IPS-20b (cell line): ENCODE measurements around the gene CYSLTR2.

Experiments
- H3K27ac ChIP-seq: one replicate; pipeline ENCODE4 v1.5.1; 2013; ENCODE audit warnings: low read length
- H3K27me3 ChIP-seq: 2 replicates; pipeline ENCODE4 v1.6.1; 2013; ENCODE audit warnings: mild to moderate bottlenecking, low read length, inconsistent platforms; ENCODE audit not compliant: insufficient read depth
- H3K36me3 ChIP-seq: 2 replicates; pipeline ENCODE4 v1.6.1; 2013; ENCODE audit warnings: low read depth, mild to moderate bottlenecking, inconsistent platforms, low read length, moderate library complexity; ENCODE audit not compliant: insufficient read depth
- H3K4me1 ChIP-seq: 2 replicates; pipeline ENCODE4 v1.6.1; 2013; ENCODE audit warnings: mild to moderate bottlenecking, control low read depth, inconsistent platforms, low read length, moderate library complexity; ENCODE audit not compliant: insufficient read depth
- H3K4me3 ChIP-seq: 2 replicates; pipeline ENCODE4 v1.5.1; 2013; ENCODE audit warnings: mild to moderate bottlenecking, low read length, inconsistent platforms
- H3K9ac ChIP-seq: 2 replicates; pipeline ENCODE4 v1.6.1; 2013; ENCODE audit warnings: low read depth, mild to moderate bottlenecking, inconsistent platforms, low read length, moderate library complexity
- H3K9me3 ChIP-seq: 2 replicates; pipeline ENCODE4 v1.6.1; 2013; ENCODE audit warnings: mild to moderate bottlenecking, low read depth, low read length, inconsistent platforms; ENCODE audit not compliant: insufficient read depth

Gene CYSLTR2

GRCh38 chr13:48653472-48653939 lies at the start of gene CYSLTR2:
CYSLTR2 (plus strand) TSS chr13:48653929; CDS start chr13:48706818, 52,889 bp downstream.
- no peak within 1 kb of the TSS for H3K4me3 ChIP-seq
- no peaks in the 10 kb centered on the region; the same call in 1 of the 2 replicates for H3K4me1 ChIP-seq
- no peaks in the 10 kb centered on the region for H3K9me3 ChIP-seq
- no peak within 1 kb of the TSS for H3K27ac ChIP-seq
- H3K9ac ChIP-seq = no peak within 1 kb of the TSS
- H3K27me3 ChIP-seq = no peaks in the 10 kb centered on the region
- H3K36me3 ChIP-seq = no peaks in the 10 kb centered on the region

- Histone ChIP-seq H3K4me3 (no peak overlapping the region), H3K27me3 (no peaks in the 10 kb centered on the region), H3K27ac (no peak overlapping the region)
Observed at GRCh38 chr13:48615049-48615448, 38.7 kb upstream of the CYSLTR2 start.

GRCh38 chr13:48618937-48619336 lies 34.8 kb upstream of the CYSLTR2 start:
- no peak overlapping the region for H3K27ac ChIP-seq
- H3K4me1 ChIP-seq = no peaks in the 10 kb centered on the region
- H3K9ac ChIP-seq = no peak overlapping the region
- H3K27me3 ChIP-seq = no peaks in the 10 kb centered on the region
- no peak overlapping the region for H3K4me3 ChIP-seq
- H3K9me3 ChIP-seq = peaks cover 28% of the 10 kb centered on the region
- no peaks in the 10 kb centered on the region for H3K36me3 ChIP-seq

More at GRCh38 chr13:48615049-48615448, 38.7 kb upstream of the CYSLTR2 start:
- Histone ChIP-seq H3K9ac (no peak overlapping the region), H3K36me3 (no peaks in the 10 kb centered on the region), H3K4me1 (no peaks in the 10 kb centered on the region), H3K9me3 (peaks cover 32% of the 10 kb centered on the region)

- Histone ChIP-seq H3K27ac (no peak overlapping the region), H3K9ac (no peak overlapping the region), H3K27me3 (no peaks in the 10 kb centered on the region), H3K9me3 (peaks cover 22% of the 10 kb centered on the region), H3K4me1 (no peaks in the 10 kb centered on the region), H3K4me3 (no peak overlapping the region), H3K36me3 (no peaks in the 10 kb centered on the region)
Observed at GRCh38 chr13:48621056-48621455, 32.7 kb upstream of the CYSLTR2 start.

GRCh38 chr13:48624016-48624415 lies 29.7 kb upstream of the CYSLTR2 start:
- no peak overlapping the region for H3K4me3 ChIP-seq
- no peaks in the 10 kb centered on the region for H3K27me3 ChIP-seq
- peaks cover 9% of the 10 kb centered on the region for H3K9me3 ChIP-seq
- H3K27ac ChIP-seq = no peak overlapping the region
- H3K4me1 ChIP-seq = no peaks in the 10 kb centered on the region
- no peak overlapping the region for H3K9ac ChIP-seq
- no peaks in the 10 kb centered on the region for H3K36me3 ChIP-seq

GRCh38 chr13:48624858-48625257 lies 28.9 kb upstream of the CYSLTR2 start:
- Histone ChIP-seq H3K9me3 (0 out of 2 replicates have a peak, but pooled peaks cover 2% of the 10 kb centered on the region), H3K9ac (no peak overlapping the region), H3K4me1 (no peaks in the 10 kb centered on the region), H3K36me3 (no peaks in the 10 kb centered on the region), H3K27me3 (no peaks in the 10 kb centered on the region), H3K27ac (no peak overlapping the region), H3K4me3 (no peak overlapping the region)

- Histone ChIP-seq H3K4me1 (no peaks in the 10 kb centered on the region), H3K4me3 (no peak overlapping the region), H3K27me3 (no peaks in the 10 kb centered on the region), H3K9me3 (no peaks in the 10 kb centered on the region), H3K9ac (no peak overlapping the region), H3K36me3 (no peaks in the 10 kb centered on the region), H3K27ac (no peak overlapping the region)
Observed at GRCh38 chr13:48625413-48626076, 28.2 kb upstream of the CYSLTR2 start.

GRCh38 chr13:48626077-48626449 lies 27.7 kb upstream of the CYSLTR2 start:
- Histone ChIP-seq H3K27ac (no peak overlapping the region), H3K4me1 (no peaks in the 10 kb centered on the region), H3K9me3 (no peaks in the 10 kb centered on the region)

GRCh38 chr13:48626726-48627451 lies 26.8 kb upstream of the CYSLTR2 start:
- Histone ChIP-seq H3K4me1 (no peaks in the 10 kb centered on the region), H3K27me3 (no peaks in the 10 kb centered on the region), H3K9me3 (no peaks in the 10 kb centered on the region), H3K27ac (no peak overlapping the region), H3K36me3 (no peaks in the 10 kb centered on the region), H3K4me3 (no peak overlapping the region), H3K9ac (no peak overlapping the region)

More at GRCh38 chr13:48626077-48626449, 27.7 kb upstream of the CYSLTR2 start:
- Histone ChIP-seq H3K36me3 (no peaks in the 10 kb centered on the region), H3K9ac (no peak overlapping the region), H3K4me3 (no peak overlapping the region), H3K27me3 (no peaks in the 10 kb centered on the region)

- H3K9ac ChIP-seq = no peak overlapping the region
- no peaks in the 10 kb centered on the region for H3K4me1 ChIP-seq
- H3K27me3 ChIP-seq = no peaks in the 10 kb centered on the region
- H3K4me3 ChIP-seq = no peak overlapping the region
- no peaks in the 10 kb centered on the region for H3K9me3 ChIP-seq
- no peaks in the 10 kb centered on the region for H3K36me3 ChIP-seq
- H3K27ac ChIP-seq = no peak overlapping the region
Observed at GRCh38 chr13:48629277-48629676, 24.5 kb upstream of the CYSLTR2 start.

GRCh38 chr13:48630291-48630690 lies 23.4 kb upstream of the CYSLTR2 start:
- H3K27me3 ChIP-seq = no peaks in the 10 kb centered on the region
- no peaks in the 10 kb centered on the region for H3K36me3 ChIP-seq
- H3K4me3 ChIP-seq = no peak overlapping the region
- no peaks in the 10 kb centered on the region for H3K4me1 ChIP-seq
- no peaks in the 10 kb centered on the region for H3K9me3 ChIP-seq
- no peak overlapping the region for H3K27ac ChIP-seq
- no peak overlapping the region for H3K9ac ChIP-seq

GRCh38 chr13:48630773-48631172 lies 23.0 kb upstream of the CYSLTR2 start:
- no peak overlapping the region for H3K27ac ChIP-seq
- no peaks in the 10 kb centered on the region for H3K36me3 ChIP-seq
- H3K4me3 ChIP-seq = no peak overlapping the region
- no peaks in the 10 kb centered on the region for H3K9me3 ChIP-seq
- H3K27me3 ChIP-seq = no peaks in the 10 kb centered on the region
- no peaks in the 10 kb centered on the region for H3K4me1 ChIP-seq
- H3K9ac ChIP-seq = no peak overlapping the region
